A549 (cell line): Measurements from ENCODE around the gene CCR2. TPM values are rescaled to one million over a fixed set of nuclear protein-coding genes. Genes with fewer than 3 reads are reported as not detected.
"Not testable (repeated sequence)": the region's sequence is repeated elsewhere in the genome, so short reads cannot be mapped to it uniquely, and the experiment has no call there.

Experiments used
- ATAC-seq, 2 experiments: fragments of 200-7000 bp in 1 of 2; fragments of >200 bp in 1 of 2; cut with Nextera tagmentation in 1 of 2; cut with Tn5 transposase in 1 of 2; 3 replicates each; pipeline versions ENCODE4 v1.8.0 to v1.9.1; 2018 to 2020; ENCODE audit warnings: mild to moderate bottlenecking in 1 of 2, moderate library complexity in 1 of 2
- CTCF ChIA-PET: fragments of 300-600 bp; sonication (Branson Sonifier 250); formaldehyde crosslinking; extraction: SDS; loops from one replicate; lab custom pipeline; 2021; ENCODE audit warnings: antibody characterized with exemption, inconsistent platforms; lab: Yijun Ruan, JAX
- POLR2A ChIA-PET: fragments of 350-600 bp; formaldehyde crosslinking; extraction: SDS; loops from one replicate; lab custom pipeline; 2021; ENCODE audit warnings: antibody characterized with exemption, inconsistent platforms; lab: Yijun Ruan, JAX
- DNase-seq, 2 experiments: peaks; one replicate each; pipeline versions ENCODE4 v3.0.0 to v3.0.0-alpha.2; 2011 to 2016; ENCODE audit warnings: low read depth in 1 of 2, low spot score in 1 of 2
- FAIRE-seq: peaks from 2 replicates; lab custom pipeline; 2011; peaks lifted over from hg19 to GRCh38; lab: Jason Lieb, UNC
- H3K27ac ChIP-seq, 2 experiments: fragments of >200 bp; sonication (Bioruptor Twin); formaldehyde crosslinking; 3 replicates each; pipeline ENCODE4 v1.5.1; 2016 to 2017
- H3K4me1 ChIP-seq: fragments of >200 bp; sonication (Bioruptor Twin); formaldehyde crosslinking; 3 replicates; pipeline ENCODE4 v1.6.1; 2016
- H3K4me2 ChIP-seq: fragments of >200 bp; sonication (Bioruptor Twin); formaldehyde crosslinking; 3 replicates; pipeline ENCODE4 v1.6.1; 2016
- H3K4me3 ChIP-seq: fragments of >200 bp; sonication (Bioruptor Twin); formaldehyde crosslinking; 3 replicates; pipeline ENCODE4 v1.5.1; 2016
- H3K9me3 ChIP-seq: fragments of >200 bp; sonication (Bioruptor Twin); formaldehyde crosslinking; 3 replicates; pipeline ENCODE4 v1.6.1; 2016
- CBX2 ChIP-seq: fragments of 200-600 bp; sonication (generic); IDR thresholded peaks from 2 replicates; pipeline ENCODE4 v1.6.1; 2016; ENCODE audit warnings: low read depth, mild to moderate bottlenecking, borderline replicate concordance
- CHD4 ChIP-seq: fragments of 200-600 bp; sonication (generic); IDR thresholded peaks from 2 replicates; pipeline ENCODE4 v1.6.1; 2016; ENCODE audit warnings: antibody characterized with exemption, mild to moderate bottlenecking, borderline replicate concordance
- E2F6 ChIP-seq: IDR thresholded peaks from 2 replicates; pipeline ENCODE4 v1.6.1; 2012; ENCODE audit warnings: low read depth, borderline replicate concordance
- EP300 ChIP-seq, 2 experiments: fragments of >200 bp; sonication (Bioruptor Twin); formaldehyde crosslinking; IDR thresholded peaks; 2 replicates in 1 of 2; 3 replicates in 1 of 2; pipeline ENCODE4 v1.6.1; 2016 to 2017
- ESRRA ChIP-seq: fragments of 150-350 bp; IDR thresholded peaks from 2 replicates; pipeline ENCODE4 v1.6.1; 2014; ENCODE audit warnings: mild to moderate bottlenecking, low read length, borderline replicate concordance
- FOSB ChIP-seq: fragments of 250-450 bp; sonication (Bioruptor Pico); IDR thresholded peaks from 2 replicates; pipeline ENCODE4 v1.5.0; 2020; ENCODE audit warnings: mild to moderate bottlenecking, moderate library complexity
- FOXS1 ChIP-seq: fragments of 250-450 bp; sonication (Bioruptor Pico); IDR thresholded peaks from 2 replicates; pipeline ENCODE4 v1.5.0; 2020; ENCODE audit warnings: mild to moderate bottlenecking, moderate library complexity
- HEYL ChIP-seq: fragments of 250-450 bp; sonication (Bioruptor Pico); IDR thresholded peaks from 2 replicates; pipeline ENCODE4 v1.8.0; 2021; ENCODE audit warnings: mild to moderate bottlenecking, moderate library complexity
- JUNB ChIP-seq: fragments of >200 bp; sonication (Bioruptor Twin); formaldehyde crosslinking; IDR thresholded peaks from 2 replicates; pipeline ENCODE4 v1.6.1; 2016
- MAFK ChIP-seq: fragments of 450-650 bp; IDR thresholded peaks from 2 replicates; pipeline ENCODE4 v1.6.1; 2014; ENCODE audit not compliant: partially characterized antibody
- NFE2L2 ChIP-seq: fragments of 150-350 bp; conservative IDR thresholded peaks from 2 replicates; pipeline ENCODE4 v1.6.1; 2014; ENCODE audit warnings: low read length
- PHF8 ChIP-seq: fragments of 200-600 bp; sonication (generic); IDR thresholded peaks from 2 replicates; pipeline ENCODE4 v1.6.1; 2016; ENCODE audit warnings: low read depth, mild to moderate bottlenecking, antibody characterized with exemption, moderate library complexity, borderline replicate concordance
- POLR2A ChIP-seq: IDR thresholded peaks from 2 replicates; pipeline ENCODE4 v1.6.1; 2012; ENCODE audit warnings: mild to moderate bottlenecking, low read length
- RARB ChIP-seq: fragments of 250-450 bp; sonication (Bioruptor Pico); IDR thresholded peaks from 2 replicates; pipeline ENCODE4 v1.8.0; 2021; ENCODE audit warnings: mild to moderate bottlenecking, moderate library complexity
- RNF2 ChIP-seq: fragments of 200-600 bp; sonication (generic); IDR thresholded peaks from 2 replicates; pipeline ENCODE4 v1.6.1; 2016; ENCODE audit warnings: low read depth, mild to moderate bottlenecking, antibody characterized with exemption, moderate library complexity, borderline replicate concordance
- SMC3 ChIP-seq: fragments of >200 bp; sonication (Bioruptor Twin); formaldehyde crosslinking; IDR thresholded peaks from 3 replicates; pipeline ENCODE4 v1.6.1; 2018; ENCODE audit warnings: inconsistent platforms
- SREBF2 ChIP-seq: fragments of 450-650 bp; IDR thresholded peaks from 2 replicates; pipeline ENCODE4 v1.6.1; 2014; ENCODE audit warnings: mild to moderate bottlenecking, moderate library complexity
- TP53 ChIP-seq: fragments of 250-450 bp; sonication (Bioruptor Pico); IDR thresholded peaks from 2 replicates; pipeline ENCODE4 v1.5.0; 2021; ENCODE audit warnings: mild to moderate bottlenecking, moderate library complexity
- ZNF302 ChIP-seq: fragments of 250-450 bp; sonication (Bioruptor Pico); IDR thresholded peaks from 2 replicates; pipeline ENCODE4 v1.9.0; 2021; ENCODE audit warnings: inconsistent platforms, mild to moderate bottlenecking, moderate library complexity
- WGBS: methylation state at CpG from one replicate; pipeline ENCODE4 v1.1.6; 2017; ENCODE audit errors: missing lambda C conversion rate; 5-methylcytosine and 5-hydroxymethylcytosine counted together
- polyA plus RNA-seq, 4 experiments: library from polyadenylated mRNA; depleted of rRNA in 3 of 4; stranded (reverse); fragments of >200 nt; fragmentation: RNase III in 1 of 4; extraction: RNeasy Plus Mini Kit Qiagen cat#74134 plus additional on column Dnase treatment in 1 of 4; gene quantifications; 2 replicates in 3 of 4; 3 replicates in 1 of 4; pipeline ENCODE4 v1.2.3, GENCODE V29; 2011 to 2017
- TF ChIP-seq, protein P1 (sequence below): fragments of >200 bp; sonication (Bioruptor Twin); formaldehyde crosslinking; IDR thresholded peaks from 2 replicates; pipeline ENCODE4 v1.6.1; 2016
- TF ChIP-seq, protein P2 (sequence below): IDR thresholded peaks from 2 replicates; pipeline ENCODE4 v1.6.1; 2012
- TF ChIP-seq, protein P3 (sequence below): fragments of >200 bp; sonication (Bioruptor Twin); formaldehyde crosslinking; IDR thresholded peaks from 3 replicates; pipeline ENCODE4 v1.5.1; 2016

Gene CCR2
- polyA plus RNA-seq, 2 of the 4 experiments (the other 2 are of a cell fraction) = not detected

GRCh38 chr3:46400846-46401245, 46.9 kb downstream of the CCR2 start:
- DNase-seq = no peak

GRCh38 chr3:46401579-46401978, 47.7 kb downstream of the CCR2 start:
- H3K4me2 ChIP-seq = no peak overlapping the region
- WGBS = 83% methylated on average over 2 of the region's 2 CpGs
- no peak for FAIRE-seq
- H3K4me1 ChIP-seq = no peaks in the 10 kb centered on the region
- H3K4me3 ChIP-seq = no peak overlapping the region
- ChIA-PET POLR2A (no interaction called here), CTCF (interaction anchor here (0.8 kb wide), 1 partner anchor 23 kb away, joined by 3 read pairs; no protein-coding TSS in a partner anchor)
- no peak for DNase-seq
- no peak overlapping the region for H3K27ac ChIP-seq
- ATAC-seq = no peak
- H3K9me3 ChIP-seq = no peaks in the 10 kb centered on the region
- TF ChIP-seq PHF8 (no peak), SREBF2 (no peak), HEYL (CRISPR knock-in tag) (no peak), TP53 (CRISPR knock-in tag) (no peak), E2F6 (no peak), CBX2 (no peak), JUNB (no peak), ESRRA (no peak), RNF2 (no peak), NFE2L2 (no peak), ZNF302 (CRISPR knock-in tag) (no peak), EP300 (IDR thresholded peaks at IDR 0.05) (no peak)
- TF ChIP-seq, protein P1, sequence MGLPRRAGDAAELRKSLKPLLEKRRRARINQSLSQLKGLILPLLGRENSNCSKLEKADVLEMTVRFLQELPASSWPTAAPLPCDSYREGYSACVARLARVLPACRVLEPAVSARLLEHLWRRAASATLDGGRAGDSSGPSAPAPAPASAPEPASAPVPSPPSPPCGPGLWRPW = no peak
- TF ChIP-seq, protein P2, sequence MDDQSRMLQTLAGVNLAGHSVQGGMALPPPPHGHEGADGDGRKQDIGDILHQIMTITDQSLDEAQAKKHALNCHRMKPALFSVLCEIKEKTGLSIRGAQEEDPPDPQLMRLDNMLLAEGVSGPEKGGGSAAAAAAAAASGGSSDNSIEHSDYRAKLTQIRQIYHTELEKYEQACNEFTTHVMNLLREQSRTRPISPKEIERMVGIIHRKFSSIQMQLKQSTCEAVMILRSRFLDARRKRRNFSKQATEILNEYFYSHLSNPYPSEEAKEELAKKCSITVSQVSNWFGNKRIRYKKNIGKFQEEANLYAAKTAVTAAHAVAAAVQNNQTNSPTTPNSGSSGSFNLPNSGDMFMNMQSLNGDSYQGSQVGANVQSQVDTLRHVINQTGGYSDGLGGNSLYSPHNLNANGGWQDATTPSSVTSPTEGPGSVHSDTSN = no peak

More at GRCh38 chr3:46400846-46401245, 46.9 kb downstream of the CCR2 start:
- ATAC-seq = no peak
- Histone ChIP-seq H3K4me3 (no peak overlapping the region), H3K27ac (no peak overlapping the region), H3K4me1 (no peaks in the 10 kb centered on the region), H3K9me3 (no peaks in the 10 kb centered on the region), H3K4me2 (no peak overlapping the region)
- TF ChIP-seq E2F6 (no peak), POLR2A (no peak), ZNF302 (CRISPR knock-in tag) (no peak), RARB (no peak), ESRRA (no peak)
- 46% methylated on average over 5 of the region's 5 CpGs for WGBS
- FAIRE-seq = no peak
- POLR2A ChIA-PET = no interaction called here
- CTCF ChIA-PET = no interaction called here

DNA sequence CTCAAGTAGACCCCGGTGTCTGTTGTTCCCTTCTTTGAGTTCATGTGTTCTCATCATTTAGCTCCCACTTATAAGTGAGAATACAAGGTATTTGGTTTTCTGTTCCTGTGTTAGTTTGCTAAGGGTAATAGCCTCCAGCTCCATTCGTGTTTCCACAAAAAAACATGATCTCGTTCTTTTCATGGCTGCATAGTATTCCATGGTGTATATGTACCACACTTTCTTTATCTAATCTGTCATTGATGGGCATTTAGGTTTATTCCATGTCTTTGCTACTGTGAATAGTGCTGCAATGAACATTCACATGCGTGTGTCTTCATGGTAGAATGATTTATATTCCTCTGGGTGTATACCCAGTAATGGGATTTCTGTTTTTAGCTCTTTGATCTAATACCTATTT, 49.0 kb downstream of the CCR2 start:
- H3K27ac ChIP-seq, DNase-seq, H3K4me1 ChIP-seq, POLR2A ChIA-PET, H3K4me2 ChIP-seq, ATAC-seq, H3K9me3 ChIP-seq, FAIRE-seq, CTCF ChIA-PET, H3K4me3 ChIP-seq: not testable (repeated sequence)
- 25% methylated on average over 4 of the region's 4 CpGs for WGBS

DNA sequence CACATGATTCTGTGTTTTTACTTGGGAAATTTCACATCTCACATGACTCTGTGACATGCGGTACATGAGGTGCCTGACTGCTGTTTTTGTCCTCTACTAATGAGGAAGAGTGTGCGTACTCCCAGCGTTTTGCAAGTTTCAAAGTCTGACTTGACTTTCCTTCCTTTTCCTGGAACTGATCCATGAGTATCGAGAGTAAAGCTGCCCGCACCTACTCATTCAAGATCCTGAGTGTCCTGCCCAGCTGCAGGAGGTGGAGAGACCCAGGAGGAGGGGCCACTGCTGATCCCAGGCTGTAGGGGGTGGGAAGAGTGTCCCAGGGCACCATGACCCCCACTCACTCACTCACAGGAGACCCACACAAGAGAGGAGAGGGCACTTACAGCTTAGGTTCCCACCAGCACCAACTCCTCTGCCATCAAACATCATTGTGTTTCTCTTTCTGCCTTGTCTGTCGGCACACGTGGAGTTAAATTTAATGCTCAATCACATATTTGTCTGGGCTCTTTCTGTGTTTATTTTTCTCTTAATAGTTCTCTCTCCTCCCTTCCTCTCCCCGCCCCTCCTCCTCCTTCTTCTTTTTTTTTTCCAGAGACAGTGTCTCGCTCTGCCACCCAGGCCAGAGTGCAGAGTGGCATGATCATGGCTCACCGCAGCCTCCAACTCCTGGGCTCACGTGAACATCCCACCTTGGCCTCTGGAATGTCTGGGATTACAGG, 51.5 kb downstream of the CCR2 start:
- CTCF ChIA-PET = no interaction called here
- no peak for ATAC-seq
- TF ChIP-seq CBX2 (no peak), CHD4 (no peak), JUNB (no peak), POLR2A (no peak), HEYL (CRISPR knock-in tag) (no peak), E2F6 (no peak), FOSB (CRISPR knock-in tag) (no peak), SMC3 (no peak), RNF2 (no peak), PHF8 (no peak), MAFK (no peak), FOXS1 (no peak)
- TF ChIP-seq, protein P3, sequence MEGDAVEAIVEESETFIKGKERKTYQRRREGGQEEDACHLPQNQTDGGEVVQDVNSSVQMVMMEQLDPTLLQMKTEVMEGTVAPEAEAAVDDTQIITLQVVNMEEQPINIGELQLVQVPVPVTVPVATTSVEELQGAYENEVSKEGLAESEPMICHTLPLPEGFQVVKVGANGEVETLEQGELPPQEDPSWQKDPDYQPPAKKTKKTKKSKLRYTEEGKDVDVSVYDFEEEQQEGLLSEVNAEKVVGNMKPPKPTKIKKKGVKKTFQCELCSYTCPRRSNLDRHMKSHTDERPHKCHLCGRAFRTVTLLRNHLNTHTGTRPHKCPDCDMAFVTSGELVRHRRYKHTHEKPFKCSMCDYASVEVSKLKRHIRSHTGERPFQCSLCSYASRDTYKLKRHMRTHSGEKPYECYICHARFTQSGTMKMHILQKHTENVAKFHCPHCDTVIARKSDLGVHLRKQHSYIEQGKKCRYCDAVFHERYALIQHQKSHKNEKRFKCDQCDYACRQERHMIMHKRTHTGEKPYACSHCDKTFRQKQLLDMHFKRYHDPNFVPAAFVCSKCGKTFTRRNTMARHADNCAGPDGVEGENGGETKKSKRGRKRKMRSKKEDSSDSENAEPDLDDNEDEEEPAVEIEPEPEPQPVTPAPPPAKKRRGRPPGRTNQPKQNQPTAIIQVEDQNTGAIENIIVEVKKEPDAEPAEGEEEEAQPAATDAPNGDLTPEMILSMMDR = no peak

More for the DNA sequence above, 51.5 kb downstream of the CCR2 start:
- 58% methylated on average over 8 of the region's 11 CpGs for WGBS
- no peak overlapping the region for H3K4me2 ChIP-seq
- H3K9me3 ChIP-seq = no peaks in the 10 kb centered on the region
- FAIRE-seq = no peak
- H3K27ac ChIP-seq = no peak overlapping the region
- no peaks in the 10 kb centered on the region for H3K4me1 ChIP-seq
- no peak overlapping the region for H3K4me3 ChIP-seq
- POLR2A ChIA-PET = no interaction called here
- no peak for DNase-seq
